GM18868 (cell line): ENCODE measurements around the gene KRT7.
"Not testable (repeated sequence)": the region's sequence is repeated elsewhere in the genome, so short reads cannot be mapped to it uniquely, and the experiment has no call there.

Source experiments
- ATAC-seq: cut with Tn5 transposase; IDR thresholded peaks from one replicate; pipeline ENCODE4 v1.9.1; 2021; ENCODE audit warnings: mild to moderate bottlenecking, moderate library complexity; ENCODE audit not compliant: unreplicated experiment

KRT7 gene

DNA sequence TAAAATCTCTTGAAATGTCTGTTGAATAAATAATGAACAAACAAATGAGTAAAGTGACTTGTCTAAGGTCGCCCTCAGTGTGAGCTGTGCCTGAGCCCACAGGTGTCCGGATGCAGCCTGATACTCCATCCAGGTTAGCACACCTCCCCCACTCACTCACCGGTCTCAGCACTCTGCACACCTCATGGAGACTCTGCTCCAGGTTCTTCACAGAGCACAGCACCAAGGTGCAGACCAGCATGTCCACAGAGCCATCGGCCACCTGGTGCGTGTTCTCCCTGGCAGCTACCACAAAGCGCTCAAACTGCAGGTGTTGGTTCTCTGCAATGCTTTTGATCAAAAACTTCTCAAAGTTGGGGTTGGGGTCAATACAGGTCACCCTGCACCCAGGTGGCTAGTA, 4.1 kb upstream of the KRT7 start:
- no peak for ATAC-seq

DNA sequence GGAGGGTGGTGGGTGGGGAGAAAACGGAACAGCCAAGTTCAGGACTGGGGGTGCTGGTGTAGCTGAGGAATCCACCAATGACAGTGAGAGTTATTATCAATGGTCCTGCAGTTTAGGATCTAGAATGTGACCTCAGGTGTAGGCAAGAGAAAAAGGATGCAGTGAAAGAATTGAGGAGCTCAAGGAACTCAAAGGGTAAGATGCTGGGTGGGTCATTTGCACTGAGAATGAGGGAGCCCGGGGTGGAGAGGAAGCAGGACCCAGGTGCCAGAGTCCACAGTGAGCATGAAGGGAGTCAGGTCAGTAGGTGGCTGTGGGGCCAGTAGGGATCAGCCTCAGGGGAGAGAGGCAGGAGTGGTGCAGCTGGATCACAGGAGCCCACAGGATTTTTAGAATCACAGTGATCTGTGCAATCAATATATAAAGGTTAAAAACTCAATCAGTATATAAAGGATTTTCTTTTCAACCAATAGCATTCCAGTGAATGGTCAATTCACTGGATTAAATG, 3.2 kb upstream of the KRT7 start:
- ATAC-seq, result no peak

DNA sequence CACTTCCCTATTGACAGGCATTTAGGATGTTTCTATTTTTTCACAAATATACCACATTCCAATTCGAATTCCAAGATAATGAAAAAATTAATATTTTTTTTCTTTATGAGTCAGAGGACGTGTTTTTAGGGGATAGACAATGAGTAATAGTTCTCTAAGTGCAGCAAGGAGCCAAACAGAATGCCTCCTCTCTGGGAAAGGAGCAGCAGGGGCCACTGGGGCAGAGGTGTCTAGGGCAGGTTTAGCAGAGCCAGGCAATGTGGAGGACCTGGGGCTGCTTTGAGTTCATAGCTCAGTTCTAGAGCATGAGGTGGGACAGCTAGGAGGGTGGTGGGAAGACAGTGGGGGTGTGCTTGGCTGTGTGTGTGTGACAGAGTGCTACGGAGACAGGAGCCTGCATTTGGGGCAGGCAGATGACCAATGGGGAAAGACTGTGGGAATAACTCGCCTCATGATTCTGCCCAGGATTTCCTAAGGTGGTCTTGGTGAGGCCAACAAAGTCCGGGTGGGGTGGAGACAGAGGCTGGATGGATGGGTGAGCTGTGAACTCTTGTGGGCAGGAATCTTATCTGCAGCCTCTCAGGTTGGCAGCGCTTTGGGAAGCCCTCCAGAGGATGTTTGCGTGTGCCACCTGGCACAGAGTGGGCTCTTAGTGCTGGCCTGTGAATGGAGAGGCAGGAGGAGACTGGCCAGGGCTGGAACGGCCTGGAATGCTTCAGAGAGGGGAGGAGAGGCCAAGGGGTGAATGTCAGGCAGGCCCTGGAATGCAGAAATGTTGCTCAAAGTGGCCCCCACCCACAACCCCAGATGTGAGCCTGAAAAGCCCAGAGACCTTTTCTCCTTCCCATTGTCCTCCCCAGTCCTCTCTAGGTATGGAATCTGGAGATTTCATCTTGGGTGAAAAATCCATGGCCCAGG, 2.4 kb upstream of the KRT7 start:
- ATAC-seq, result no peak

DNA sequence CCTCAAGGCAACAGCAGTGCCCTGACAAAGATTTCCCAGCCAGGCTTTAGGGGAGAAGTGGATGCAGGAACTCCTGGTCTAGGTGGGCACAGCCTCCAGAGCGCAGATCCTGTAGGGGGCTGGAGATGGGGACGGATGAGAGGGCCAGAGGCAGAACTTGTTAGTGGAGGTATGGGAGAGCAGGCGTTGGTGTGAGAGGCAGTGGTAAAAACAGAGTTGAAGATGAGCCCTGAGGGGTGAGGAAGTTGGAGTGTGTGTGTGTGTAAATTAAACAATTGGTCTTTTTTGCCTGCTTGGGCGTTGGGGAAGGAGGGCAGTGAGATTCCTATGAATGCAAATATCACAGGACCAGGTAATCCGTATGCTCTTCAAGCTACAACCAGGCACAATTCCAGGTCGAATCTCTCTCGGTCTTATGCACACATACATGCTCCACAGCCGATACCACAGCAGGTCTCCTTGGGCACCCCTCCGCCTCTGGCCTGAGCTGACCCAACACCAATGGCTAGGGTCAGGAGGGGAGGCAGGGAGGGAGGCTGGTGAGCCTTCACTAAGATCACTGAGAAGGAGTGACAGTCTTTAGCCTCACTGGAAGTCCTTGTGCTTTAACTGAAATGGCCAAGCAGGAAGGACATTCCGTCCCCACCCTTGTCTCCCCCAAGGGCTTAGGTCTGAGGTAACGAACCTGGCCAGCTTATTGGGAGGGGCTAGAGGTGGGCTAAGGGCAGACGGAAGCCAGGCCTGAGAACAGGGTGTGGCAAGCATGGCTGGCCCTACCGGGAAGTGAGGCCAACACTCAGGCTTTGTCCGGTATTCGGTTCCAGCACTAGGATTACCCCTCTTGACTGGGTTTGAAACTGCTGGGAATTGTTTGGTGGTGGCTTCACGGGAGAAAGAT, 1.5 kb upstream of the KRT7 start:
- no peak for ATAC-seq

GRCh38 chr12:52232203-52232673, 805 bp upstream of the KRT7 start:
- ATAC-seq, result no peak

DNA sequence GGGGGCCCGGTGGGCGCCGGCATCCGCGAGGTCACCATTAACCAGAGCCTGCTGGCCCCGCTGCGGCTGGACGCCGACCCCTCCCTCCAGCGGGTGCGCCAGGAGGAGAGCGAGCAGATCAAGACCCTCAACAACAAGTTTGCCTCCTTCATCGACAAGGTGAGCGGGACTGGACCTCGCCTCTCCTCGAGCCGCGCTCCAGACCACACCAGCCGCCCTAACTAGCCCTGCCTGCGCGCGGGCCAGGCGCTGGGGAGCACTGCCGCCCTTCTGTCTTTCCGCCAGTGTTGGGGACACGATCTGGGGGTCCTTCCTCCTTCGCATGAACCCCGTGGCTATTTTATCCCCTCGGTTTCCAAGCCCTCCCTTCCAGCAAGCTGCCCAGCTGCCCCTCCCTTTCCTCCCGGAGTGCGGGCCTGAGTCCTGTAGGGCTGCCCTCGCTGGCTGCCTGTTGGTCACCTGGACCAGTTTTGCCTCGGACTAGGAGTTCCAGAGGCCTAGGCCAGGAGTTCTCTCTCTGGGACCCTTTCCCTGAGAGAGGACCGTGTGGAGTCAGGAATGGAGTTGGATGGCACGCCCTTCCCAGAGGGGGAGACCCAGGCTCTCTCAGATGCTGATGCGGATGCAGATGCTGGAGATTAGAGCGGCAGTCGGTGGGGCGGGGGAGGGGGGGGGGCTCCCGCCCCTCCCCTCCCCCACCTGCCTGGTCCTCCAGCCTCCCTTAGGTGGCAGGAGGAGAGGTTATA, 592 bp downstream of the KRT7 start:
- ATAC-seq, result no peak

DNA sequence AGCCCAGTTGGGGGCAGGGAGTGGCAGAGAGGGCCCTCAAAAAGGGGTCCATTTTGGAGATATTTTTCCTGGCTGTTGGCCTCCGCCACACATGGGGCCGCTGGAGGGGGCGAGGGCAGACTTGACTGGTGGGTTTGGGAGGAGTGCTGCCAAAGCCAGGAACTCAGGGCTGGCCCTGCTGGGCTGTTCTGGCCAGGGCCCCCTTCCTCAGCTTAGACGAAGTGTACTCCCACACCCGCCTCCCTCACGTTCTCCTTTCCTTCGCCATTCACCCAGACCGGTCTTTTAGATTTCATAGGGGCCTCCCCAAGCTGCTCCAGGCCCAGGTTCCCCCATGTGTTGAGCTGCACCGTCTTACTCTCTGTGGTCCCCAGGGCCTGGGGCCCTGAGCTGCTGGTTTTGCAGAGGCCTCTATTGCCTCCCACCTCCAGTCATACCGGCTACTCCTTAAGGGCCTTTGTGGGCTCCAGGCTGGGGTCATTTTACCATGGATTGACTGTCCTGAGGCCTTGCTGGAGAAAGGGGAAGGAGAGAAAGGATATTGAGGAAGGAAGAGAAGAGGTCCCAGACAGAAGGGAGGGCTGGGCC, 1.3 kb downstream of the KRT7 start:
- ATAC-seq, result no peak

GRCh38 chr12:52235001-52235764, 2.1 kb downstream of the KRT7 start:
- ATAC-seq, result no peak

GRCh38 chr12:52235822-52236361, 2.8 kb downstream of the KRT7 start:
- ATAC-seq, result no peak

DNA sequence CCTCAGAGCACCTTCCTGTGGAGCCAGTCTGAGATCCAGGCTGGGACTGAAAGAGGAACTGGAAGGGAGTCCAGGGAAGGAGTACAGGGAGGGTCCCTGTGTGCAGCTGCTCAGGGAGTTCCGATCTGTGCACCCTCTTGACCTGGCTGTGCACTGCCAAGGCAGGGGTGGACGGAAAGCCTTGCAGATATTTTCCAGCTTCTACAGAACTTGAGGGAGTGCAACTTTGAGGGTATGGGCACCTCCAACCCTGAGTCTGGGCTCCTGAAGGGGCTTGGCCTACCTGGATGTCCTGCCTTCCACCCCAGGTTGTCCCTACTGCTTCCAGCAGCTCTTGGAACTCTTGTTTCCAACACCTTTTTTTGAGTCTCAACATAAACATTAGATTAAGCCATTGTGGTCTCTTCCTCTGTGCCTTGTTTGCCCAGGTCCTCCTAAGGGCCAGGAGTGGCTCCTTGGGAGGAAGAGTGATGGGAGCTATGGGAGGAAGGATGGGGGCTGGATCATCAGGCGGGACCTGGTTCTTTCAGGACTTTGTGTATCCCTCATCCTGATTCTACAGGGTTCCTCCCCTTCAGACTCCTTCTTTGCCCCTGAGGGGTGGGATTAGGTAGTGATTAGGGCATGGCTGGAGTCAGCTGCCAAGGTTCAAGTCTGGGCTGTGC, 3.5 kb downstream of the KRT7 start:
- no peak for ATAC-seq

GRCh38 chr12:52238207-52238840, 5.3 kb downstream of the KRT7 start:
- ATAC-seq, result no peak

GRCh38 chr12:52238916-52239646, 6.0 kb downstream of the KRT7 start:
- ATAC-seq, result no peak

DNA sequence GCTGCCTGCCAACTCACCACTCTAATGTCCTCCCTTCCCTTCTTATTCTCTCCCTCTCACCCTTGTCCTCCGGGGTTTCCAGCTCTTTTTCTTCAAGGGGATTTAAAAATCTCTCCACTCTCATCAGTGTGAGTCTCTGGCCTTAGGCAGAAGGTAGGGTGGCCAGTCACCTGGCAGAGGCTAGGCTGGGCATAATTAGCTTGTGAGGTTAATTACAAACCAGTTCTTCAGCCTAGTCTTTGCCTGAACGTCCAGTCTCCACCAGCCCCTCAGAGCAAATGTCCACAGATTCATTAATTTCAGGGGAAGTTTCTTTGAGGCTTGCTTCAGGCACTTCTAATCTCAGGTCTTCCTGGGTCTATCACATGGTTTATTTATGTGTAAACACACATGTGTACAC, 6.7 kb downstream of the KRT7 start:
- ATAC-seq, result no peak

DNA sequence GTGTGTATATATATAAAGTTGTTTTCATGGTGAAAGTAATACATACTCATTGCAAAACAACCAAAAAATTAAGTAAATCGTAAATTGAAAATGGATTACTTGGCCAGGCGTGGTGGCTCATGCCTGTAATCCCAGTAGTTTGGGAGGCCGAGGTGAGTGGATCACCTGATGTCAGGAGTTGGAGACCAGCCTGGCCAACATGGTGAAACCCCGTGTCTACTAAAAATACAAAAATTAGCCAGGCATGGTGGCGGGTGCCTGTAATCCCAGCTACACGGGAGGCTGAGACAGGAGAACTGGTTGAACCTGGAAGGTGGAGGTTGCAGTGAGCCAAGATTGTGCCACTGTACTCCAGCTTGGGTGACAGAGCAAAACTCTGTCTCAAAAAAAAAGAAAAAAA, 7.2 kb downstream of the KRT7 start:
- not testable (repeated sequence) for ATAC-seq

DNA sequence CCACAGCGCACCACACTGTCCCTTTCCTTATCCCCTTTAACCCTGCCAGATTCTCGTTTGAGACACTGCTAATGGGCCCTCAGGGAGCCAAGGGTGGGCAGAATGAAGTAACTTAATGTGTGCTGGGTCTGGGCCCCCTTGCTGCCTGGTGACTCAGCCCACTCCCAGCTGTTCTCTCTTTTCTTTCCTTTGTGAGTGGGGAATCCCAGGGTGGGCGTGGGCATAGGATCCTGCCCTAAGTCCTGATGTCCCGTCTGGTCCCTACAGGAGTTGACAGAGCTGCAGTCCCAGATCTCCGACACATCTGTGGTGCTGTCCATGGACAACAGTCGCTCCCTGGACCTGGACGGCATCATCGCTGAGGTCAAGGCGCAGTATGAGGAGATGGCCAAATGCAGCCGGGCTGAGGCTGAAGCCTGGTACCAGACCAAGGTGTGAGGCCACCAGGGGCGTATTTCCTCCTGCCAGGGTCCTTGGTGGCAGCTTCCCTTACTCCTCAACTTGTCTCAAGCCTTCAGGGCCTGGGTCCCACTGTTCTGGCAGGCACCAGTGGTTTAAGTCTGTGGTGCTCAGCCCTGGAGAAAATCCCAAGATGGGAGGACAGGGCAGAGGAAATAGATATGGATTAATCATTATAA, 8.3 kb downstream of the KRT7 start:
- ATAC-seq, result no peak

GRCh38 chr12:52242442-52243258, 9.6 kb downstream of the KRT7 start:
- no peak for ATAC-seq
